ENCODE measurements around the gene PCDH20.

DNA sequence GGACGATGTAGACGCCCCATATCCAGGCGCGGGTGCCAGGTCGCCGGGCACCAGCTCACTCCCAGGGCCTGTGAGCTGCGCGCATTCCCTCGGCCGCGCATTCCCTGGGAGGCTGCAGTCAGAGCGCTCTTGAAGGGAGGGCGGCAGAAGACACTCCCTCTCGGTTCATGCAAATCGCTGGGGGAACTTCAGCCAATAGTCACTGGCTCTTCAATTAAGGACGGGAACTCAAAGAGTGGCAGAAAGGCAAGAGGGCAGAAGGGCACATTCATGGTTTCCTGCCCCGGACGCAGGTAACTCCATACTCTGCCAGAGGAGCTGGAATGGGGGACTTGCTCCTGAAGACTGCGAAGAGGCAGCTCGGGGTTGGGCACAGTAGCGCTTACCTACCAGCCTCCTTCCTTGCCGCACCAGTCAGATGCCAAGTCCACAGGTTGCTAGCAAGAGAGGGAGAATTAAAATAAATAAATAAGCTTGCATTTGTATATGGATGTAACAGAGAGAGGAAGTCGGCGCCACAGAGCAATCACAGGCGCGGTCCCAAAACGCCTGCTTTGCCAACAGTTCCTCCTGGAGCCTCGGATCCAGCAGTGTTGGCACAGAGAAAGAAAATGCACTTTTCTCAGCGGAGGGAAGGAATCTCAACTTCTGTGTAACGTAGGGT is 459 bp downstream of the PCDH20 start:
- TF ChIP-seq, protein P1, sequence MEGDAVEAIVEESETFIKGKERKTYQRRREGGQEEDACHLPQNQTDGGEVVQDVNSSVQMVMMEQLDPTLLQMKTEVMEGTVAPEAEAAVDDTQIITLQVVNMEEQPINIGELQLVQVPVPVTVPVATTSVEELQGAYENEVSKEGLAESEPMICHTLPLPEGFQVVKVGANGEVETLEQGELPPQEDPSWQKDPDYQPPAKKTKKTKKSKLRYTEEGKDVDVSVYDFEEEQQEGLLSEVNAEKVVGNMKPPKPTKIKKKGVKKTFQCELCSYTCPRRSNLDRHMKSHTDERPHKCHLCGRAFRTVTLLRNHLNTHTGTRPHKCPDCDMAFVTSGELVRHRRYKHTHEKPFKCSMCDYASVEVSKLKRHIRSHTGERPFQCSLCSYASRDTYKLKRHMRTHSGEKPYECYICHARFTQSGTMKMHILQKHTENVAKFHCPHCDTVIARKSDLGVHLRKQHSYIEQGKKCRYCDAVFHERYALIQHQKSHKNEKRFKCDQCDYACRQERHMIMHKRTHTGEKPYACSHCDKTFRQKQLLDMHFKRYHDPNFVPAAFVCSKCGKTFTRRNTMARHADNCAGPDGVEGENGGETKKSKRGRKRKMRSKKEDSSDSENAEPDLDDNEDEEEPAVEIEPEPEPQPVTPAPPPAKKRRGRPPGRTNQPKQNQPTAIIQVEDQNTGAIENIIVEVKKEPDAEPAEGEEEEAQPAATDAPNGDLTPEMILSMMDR (conservative IDR thresholded peaks at IDR 0.05): no peak
- TF ChIP-seq ZFX (IDR thresholded peaks at IDR 0.05): no peak
